ENCODE data around the gene PRKCE. TPM values are rescaled to one million over a fixed set of nuclear protein-coding genes. Genes with fewer than 3 reads are reported as not detected.

The PRKCE gene
- total and polyA plus RNA-seq, 4 experiments from 2014 or later, result 1.8 to 21.7 (median 11.0) TPM

DNA sequence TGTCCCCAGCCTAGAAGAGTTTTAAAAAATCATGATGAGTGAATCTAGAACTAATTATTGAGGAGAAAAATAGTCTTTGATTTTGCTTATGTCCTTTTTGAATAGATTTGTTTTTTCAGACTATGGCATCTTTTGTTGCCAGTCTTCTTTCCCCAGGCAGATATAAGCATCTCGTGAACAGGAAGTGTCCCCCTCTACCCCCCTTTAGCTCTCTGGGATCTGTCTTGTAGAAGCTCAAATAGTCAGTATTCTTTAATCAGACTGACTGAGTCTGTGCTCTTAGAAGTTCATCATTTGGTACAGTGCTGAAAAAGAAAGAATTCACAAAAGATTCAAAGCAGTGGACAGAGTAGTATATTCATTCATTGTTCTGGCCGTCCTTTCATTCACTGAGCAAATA is 10.4 kb downstream of the PRKCE start:
- CTCF ChIA-PET (ENCODE audit: partially characterized antibody), result interaction anchor here (1.0 to 2.3 kb wide), 3 partner anchors 10 to 23 kb away, joined by 3 to 7 read pairs (median 3); partner anchors contain the start of gene PRKCE
- H3K27ac ChIP-seq (ENCODE audit: low read depth, low read length), result no peak overlapping the region

DNA sequence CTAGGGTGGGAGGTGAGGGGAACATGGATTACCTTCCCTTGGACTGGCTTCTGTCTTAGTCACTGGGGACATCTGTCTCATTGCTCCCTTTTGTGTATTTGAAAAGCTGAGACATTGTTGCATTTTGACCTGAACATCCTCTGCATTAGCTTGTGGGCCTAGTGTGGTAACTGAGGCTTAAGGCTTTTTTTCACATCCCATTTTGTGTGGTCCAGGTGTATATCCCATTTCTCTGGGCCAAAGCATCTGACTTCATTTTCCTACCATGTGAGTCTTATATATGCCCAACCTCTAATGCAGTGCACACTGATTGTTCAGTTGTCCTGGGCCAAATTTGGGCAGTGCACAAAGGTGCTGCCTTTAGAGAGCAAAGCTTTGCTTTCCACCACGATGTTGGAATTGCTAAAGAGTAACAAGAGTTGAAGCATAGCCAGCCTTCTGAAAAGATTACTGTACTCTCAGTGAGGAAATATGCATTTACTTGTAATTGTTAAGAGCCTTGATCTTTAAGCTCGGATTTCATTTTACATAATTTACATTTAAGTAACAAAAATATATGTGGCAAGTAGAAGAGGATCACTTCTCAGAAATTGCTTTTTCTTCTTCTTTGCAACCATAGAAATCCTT is 13.3 kb downstream of the PRKCE start:
- DNase-seq, result no peak
- H3K27me3 Mint-ChIP-seq, result no peaks in the 10 kb centered on the region
- intact Hi-C loops (cut with micrococcal nuclease), result no loop called here
- H3K4me3 Mint-ChIP-seq, result no peak overlapping the region
- H3K4me3 ChIP-seq (ENCODE audit: low read length in 2 of 2), result no peak overlapping the region
- no peak overlapping the region for H3K27ac ChIP-seq (ENCODE audit: low read depth, low read length)
- no peaks in the 10 kb centered on the region for H3K36me3 ChIP-seq (ENCODE audit: insufficient read depth, low read length)
- no peaks in the 10 kb centered on the region for H3K9me3 Mint-ChIP-seq
- H3K27ac Mint-ChIP-seq, result no peak overlapping the region
- H3K9me3 ChIP-seq (ENCODE audit: control insufficient read depth in 1 of 2, low read length in 2 of 2), result no peaks in the 10 kb centered on the region
- no peaks in the 10 kb centered on the region for H3K27me3 ChIP-seq (ENCODE audit: insufficient read depth, low read length)
- H3K36me3 Mint-ChIP-seq, result peaks cover 0 to 3% of the 10 kb centered on the region in 2 donors
- ChIA-PET CTCF (ENCODE audit: partially characterized antibody) (interaction anchor here (1.3 kb wide), 1 partner anchor 13 kb away, joined by 3 read pairs; the partner anchor contains the start of gene PRKCE), POLR2A (ENCODE audit: partially characterized antibody) (no interaction called here)
- no peaks in the 10 kb centered on the region for H3K4me1 ChIP-seq (ENCODE audit: insufficient read depth, low read length)
- H3K4me1 Mint-ChIP-seq, result peaks cover 0 to 5% (median 2%) of the 10 kb centered on the region in 4 donors

More for the DNA sequence above, 10.4 kb downstream of the PRKCE start:
- POLR2A ChIA-PET (ENCODE audit: partially characterized antibody), result interaction anchor here (2.9 kb wide), 1 partner anchor 11 kb away, joined by 16 read pairs; the partner anchor contains the start of gene PRKCE
- no peaks in the 10 kb centered on the region for H3K27me3 Mint-ChIP-seq
- peaks cover 3 to 8% (median 4%) of the 10 kb centered on the region in 4 donors for H3K4me1 Mint-ChIP-seq
- no peaks in the 10 kb centered on the region for H3K9me3 ChIP-seq (ENCODE audit: control insufficient read depth in 1 of 2, low read length in 2 of 2)
- DNase-seq, result no peak
- H3K27me3 ChIP-seq (ENCODE audit: insufficient read depth, low read length), result no peaks in the 10 kb centered on the region
- H3K4me1 ChIP-seq (ENCODE audit: insufficient read depth, low read length), result no peaks in the 10 kb centered on the region
- H3K4me3 ChIP-seq (ENCODE audit: low read length in 2 of 2), result no peak overlapping the region
- H3K36me3 ChIP-seq (ENCODE audit: insufficient read depth, low read length), result no peaks in the 10 kb centered on the region
- H3K4me3 Mint-ChIP-seq, result no peak overlapping the region
- H3K27ac Mint-ChIP-seq, result no peak overlapping the region
- no peaks in the 10 kb centered on the region for H3K9me3 Mint-ChIP-seq
- intact Hi-C loops (cut with micrococcal nuclease), result no loop called here
- H3K36me3 Mint-ChIP-seq, result peaks cover 0 to 3% of the 10 kb centered on the region in 2 donors

GRCh38 chr2:45668509-45668908 is 17.0 kb downstream of the PRKCE start:
- Histone ChIP-seq H3K27me3 (ENCODE audit: insufficient read depth, low read length) (no peaks in the 10 kb centered on the region), H3K4me1 (ENCODE audit: insufficient read depth, low read length) (no peaks in the 10 kb centered on the region), H3K27ac (ENCODE audit: low read depth, low read length) (no peak overlapping the region), H3K4me3 (ENCODE audit: low read length in 2 of 2) (no peak overlapping the region), H3K9me3 (ENCODE audit: control insufficient read depth in 1 of 2, low read length in 2 of 2) (no peaks in the 10 kb centered on the region), H3K36me3 (ENCODE audit: insufficient read depth, low read length) (no peaks in the 10 kb centered on the region)
- Mint-ChIP-seq H3K4me3 (no peak overlapping the region), H3K9me3 (no peaks in the 10 kb centered on the region), H3K4me1 (peaks cover 0 to 5% (median 2%) of the 10 kb centered on the region in 4 donors), H3K36me3 (peaks cover 0 to 7% of the 10 kb centered on the region in 2 donors), H3K27me3 (no peaks in the 10 kb centered on the region), H3K27ac (no peak overlapping the region)
- intact Hi-C loops (cut with micrococcal nuclease), result no loop called here
- ChIA-PET POLR2A (ENCODE audit: partially characterized antibody) (no interaction called here), CTCF (ENCODE audit: partially characterized antibody) (no interaction called here)
- no peak for DNase-seq

DNA sequence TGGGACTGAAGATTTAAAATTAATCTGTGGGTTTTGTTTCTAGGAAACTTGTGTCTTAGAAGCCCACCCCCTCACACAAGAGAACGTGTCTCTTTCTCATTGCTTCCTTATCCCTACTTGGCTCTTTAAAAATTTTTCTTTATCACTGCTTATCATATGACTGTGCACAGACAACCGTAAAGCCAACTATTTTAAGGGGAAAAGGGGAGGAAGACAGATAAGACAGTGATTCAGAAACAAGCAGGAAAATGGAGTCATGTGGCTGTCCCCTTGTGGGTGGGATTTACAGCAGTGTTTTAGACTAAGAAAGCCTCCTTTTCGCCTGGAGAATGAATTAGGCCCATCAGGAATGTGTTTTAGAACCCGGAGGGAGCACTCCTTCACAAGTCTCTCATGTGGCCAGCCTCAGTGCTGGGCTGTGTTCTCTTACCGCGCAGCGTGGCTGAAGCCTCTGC is 17.6 kb downstream of the PRKCE start:
- no peaks in the 10 kb centered on the region for H3K9me3 Mint-ChIP-seq
- DNase-seq, result no peak
- ChIA-PET CTCF (ENCODE audit: partially characterized antibody) (no interaction called here), POLR2A (ENCODE audit: partially characterized antibody) (no interaction called here)
- intact Hi-C loops (cut with micrococcal nuclease), result no loop called here
- Histone ChIP-seq H3K36me3 (ENCODE audit: insufficient read depth, low read length) (no peaks in the 10 kb centered on the region), H3K27ac (ENCODE audit: low read depth, low read length) (no peak overlapping the region), H3K27me3 (ENCODE audit: insufficient read depth, low read length) (no peaks in the 10 kb centered on the region), H3K4me1 (ENCODE audit: insufficient read depth, low read length) (no peaks in the 10 kb centered on the region), H3K4me3 (ENCODE audit: low read length in 2 of 2) (no peak overlapping the region), H3K9me3 (ENCODE audit: control insufficient read depth in 1 of 2, low read length in 2 of 2) (no peaks in the 10 kb centered on the region)
- H3K36me3 Mint-ChIP-seq, result peaks cover 0 to 7% of the 10 kb centered on the region in 2 donors
- no peaks in the 10 kb centered on the region for H3K27me3 Mint-ChIP-seq
- H3K4me1 Mint-ChIP-seq, result peaks cover 0 to 5% (median 2%) of the 10 kb centered on the region in 4 donors
- H3K27ac Mint-ChIP-seq, result peak overlapping the region in 1 of 7 donors; percentile 6
- H3K4me3 Mint-ChIP-seq, result no peak overlapping the region

GRCh38 chr2:45670646-45671045 is 19.2 kb downstream of the PRKCE start:
- Histone ChIP-seq H3K27me3 (ENCODE audit: insufficient read depth, low read length) (no peaks in the 10 kb centered on the region), H3K4me1 (ENCODE audit: insufficient read depth, low read length) (no peaks in the 10 kb centered on the region), H3K9me3 (ENCODE audit: control insufficient read depth in 1 of 2, low read length in 2 of 2) (no peaks in the 10 kb centered on the region), H3K4me3 (ENCODE audit: low read length in 2 of 2) (no peak overlapping the region), H3K27ac (ENCODE audit: low read depth, low read length) (no peak overlapping the region), H3K36me3 (ENCODE audit: insufficient read depth, low read length) (no peaks in the 10 kb centered on the region)
- DNase-seq, result no peak
- H3K27me3 Mint-ChIP-seq, result no peaks in the 10 kb centered on the region
- ChIA-PET CTCF (ENCODE audit: partially characterized antibody) (no interaction called here), POLR2A (ENCODE audit: partially characterized antibody) (no interaction called here)
- H3K36me3 Mint-ChIP-seq, result peaks cover 0 to 7% of the 10 kb centered on the region in 2 donors
- no peak overlapping the region for H3K27ac Mint-ChIP-seq
- intact Hi-C loops (cut with micrococcal nuclease), result no loop called here
- H3K9me3 Mint-ChIP-seq, result no peaks in the 10 kb centered on the region
- peaks cover 0 to 9% (median 4%) of the 10 kb centered on the region in 4 donors for H3K4me1 Mint-ChIP-seq
- H3K4me3 Mint-ChIP-seq, result no peak overlapping the region

DNA sequence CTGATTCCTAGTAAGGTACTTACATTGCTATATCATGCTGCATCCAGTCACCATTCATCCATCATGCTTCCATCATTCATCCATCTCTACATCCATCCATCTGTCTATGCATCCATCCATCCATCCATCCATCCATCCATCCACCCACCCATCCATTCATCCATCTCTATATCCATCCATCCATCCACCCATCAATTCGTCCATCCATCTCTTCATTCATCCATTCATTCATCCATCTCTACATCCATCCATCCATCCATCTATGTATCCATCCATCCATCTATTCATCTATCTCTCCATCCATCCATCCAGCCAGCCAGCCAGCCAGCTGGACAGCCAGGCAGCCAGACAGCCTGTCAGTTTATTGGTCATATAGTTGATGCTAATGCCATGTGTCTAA is 20.7 kb downstream of the PRKCE start:
- Mint-ChIP-seq H3K36me3 (peaks cover 0 to 4% of the 10 kb centered on the region in 2 donors), H3K4me3 (no peak overlapping the region), H3K9me3 (no peaks in the 10 kb centered on the region), H3K4me1 (peaks cover 4 to 12% (median 4%) of the 10 kb centered on the region in 4 donors), H3K27ac (no peak overlapping the region), H3K27me3 (no peaks in the 10 kb centered on the region)
- ChIA-PET POLR2A (ENCODE audit: partially characterized antibody) (no interaction called here), CTCF (ENCODE audit: partially characterized antibody) (no interaction called here)
- no peak overlapping the region for H3K27ac ChIP-seq (ENCODE audit: low read depth, low read length)
- no peak overlapping the region for H3K4me3 ChIP-seq (ENCODE audit: low read length in 2 of 2)
- no peaks in the 10 kb centered on the region for H3K9me3 ChIP-seq (ENCODE audit: control insufficient read depth in 1 of 2, low read length in 2 of 2)
- intact Hi-C loops (cut with micrococcal nuclease), result no loop called here
- DNase-seq, result no peak
- no peaks in the 10 kb centered on the region for H3K4me1 ChIP-seq (ENCODE audit: insufficient read depth, low read length)
- no peaks in the 10 kb centered on the region for H3K36me3 ChIP-seq (ENCODE audit: insufficient read depth, low read length)
- no peaks in the 10 kb centered on the region for H3K27me3 ChIP-seq (ENCODE audit: insufficient read depth, low read length)

- Mint-ChIP-seq H3K4me3 (no peak overlapping the region), H3K9me3 (no peaks in the 10 kb centered on the region), H3K36me3 (peaks cover 0 to 4% of the 10 kb centered on the region in 2 donors), H3K27me3 (no peaks in the 10 kb centered on the region), H3K27ac (no peak overlapping the region), H3K4me1 (peaks cover 4 to 10% (median 5%) of the 10 kb centered on the region in 4 donors)
- ChIA-PET CTCF (ENCODE audit: partially characterized antibody) (no interaction called here), POLR2A (ENCODE audit: partially characterized antibody) (no interaction called here)
- H3K27me3 ChIP-seq (ENCODE audit: insufficient read depth, low read length), result no peaks in the 10 kb centered on the region
- no peak for DNase-seq
- H3K4me3 ChIP-seq (ENCODE audit: low read length in 2 of 2), result no peak overlapping the region
- no peak overlapping the region for H3K27ac ChIP-seq (ENCODE audit: low read depth, low read length)
- intact Hi-C loops (cut with micrococcal nuclease), result no loop called here
- no peaks in the 10 kb centered on the region for H3K4me1 ChIP-seq (ENCODE audit: insufficient read depth, low read length)
- H3K9me3 ChIP-seq (ENCODE audit: control insufficient read depth in 1 of 2, low read length in 2 of 2), result no peaks in the 10 kb centered on the region
- H3K36me3 ChIP-seq (ENCODE audit: insufficient read depth, low read length), result no peaks in the 10 kb centered on the region
These were observed 22.8 kb downstream of the PRKCE start for GRCh38 chr2:45674035-45674816.

All from CD4-positive, alpha-beta memory T cell (primary cell).